ENCODE data around the gene CHN1.

- no peak for TF ChIP-seq POLR2AphosphoS5 (IDR thresholded peaks at IDR 0.05; ENCODE audit: low read depth, low read length)
- TF ChIP-seq SIN3A (IDR thresholded peaks at IDR 0.05; ENCODE audit: borderline replicate concordance, insufficient read depth, low read length): no peak
- TF ChIP-seq TAF1 (IDR thresholded peaks at IDR 0.05; ENCODE audit: borderline replicate concordance, insufficient read depth, low read length): no peak
- no peak for TF ChIP-seq REST (IDR thresholded peaks at IDR 0.05; ENCODE audit: insufficient read depth in 1 of 2, low read depth in 2 of 2, low read length in 2 of 2)
These were observed 175.6 kb downstream of the CHN1 start for GRCh38 chr2:174829550-174829949.
